HG02678 (cell line): ENCODE results near the gene CRNKL1.

Experiments used
- ATAC-seq: cut with Tn5 transposase; IDR thresholded peaks from one replicate; pipeline ENCODE4 v1.9.1; 2021; ENCODE audit warnings: mild to moderate bottlenecking, moderate library complexity; ENCODE audit not compliant: unreplicated experiment

The CRNKL1 gene

DNA sequence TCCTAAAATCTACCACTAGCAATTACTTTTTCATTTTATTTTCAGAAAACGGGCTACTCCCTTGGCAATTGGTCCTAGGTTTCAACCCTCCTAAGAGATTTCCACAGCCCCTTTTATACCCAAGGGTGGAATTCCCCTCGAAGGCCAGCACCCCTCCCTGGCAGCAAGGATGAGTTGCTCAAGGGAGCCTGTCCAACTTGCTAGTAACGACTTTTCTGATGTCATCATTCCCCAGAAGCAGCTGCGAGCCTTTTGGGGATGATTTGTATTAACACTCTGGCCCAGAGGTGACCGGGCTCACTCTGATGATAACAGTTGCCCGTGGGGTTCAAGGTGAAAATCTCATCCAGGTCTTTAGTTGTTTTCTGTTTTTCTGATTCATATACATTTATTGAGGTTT lies 65.8 kb downstream of the CRNKL1 start:
- ATAC-seq = no peak
